Chondrocyte (in vitro differentiated cells): Measurements from ENCODE around the gene RNU1-2. TPM values are rescaled to one million over a fixed set of nuclear protein-coding genes. Genes with fewer than 3 reads are reported as not detected.
A peak's percentile ranks its signal among the peaks of the same experiment; 100 is the strongest.
"Not testable (repeated sequence)": the region's sequence is repeated elsewhere in the genome, so short reads cannot be mapped to it uniquely, and the experiment has no call there.

Experiments used
- DNase-seq: peaks from one replicate; pipeline ENCODE4 v3.0.0; 2021; ENCODE audit warnings: mixed read lengths, low spot score
- H3K27ac Mint-ChIP-seq: one replicate; pipeline ENCODE4 v1.8.0; 2021; ENCODE audit warnings: mild to moderate bottlenecking, moderate library complexity, mixed read lengths; ENCODE audit not compliant: unreplicated experiment
- H3K27me3 Mint-ChIP-seq: 2 replicates; pipeline ENCODE4 v1.8.0; 2021; ENCODE audit warnings: low read depth, mixed read lengths
- H3K36me3 Mint-ChIP-seq: 2 replicates; pipeline ENCODE4 v1.8.0; 2021; ENCODE audit warnings: low read depth, mixed read lengths
- H3K4me1 Mint-ChIP-seq: 2 replicates; pipeline ENCODE4 v1.8.0; 2021; ENCODE audit warnings: low read depth, mild to moderate bottlenecking, mixed read lengths
- H3K4me3 Mint-ChIP-seq: one replicate; pipeline ENCODE4 v1.8.0; 2021; ENCODE audit warnings: mild to moderate bottlenecking, moderate library complexity, mixed read lengths; ENCODE audit not compliant: unreplicated experiment
- H3K9me3 Mint-ChIP-seq: 2 replicates; pipeline ENCODE4 v1.8.0; 2021; ENCODE audit warnings: low read depth, mixed read lengths
- CTCF ChIP-seq: fragments of 200-600 bp; sonication (generic); IDR thresholded peaks from 2 replicates; pipeline ENCODE4 v1.5.0; 2021; ENCODE audit warnings: antibody characterized with exemption, mild to moderate bottlenecking, moderate library complexity
- total RNA-seq: library from RNA; stranded (reverse); gene quantifications from 3 replicates; pipeline ENCODE4 v1.2.1, GENCODE V29; 2021

RNU1-2 gene
- total RNA-seq, 1 donor from 2014 or later: 1,438 TPM

GRCh38 chr1:16872152-16873075 is 23.4 kb upstream of the RNU1-2 start:
- not testable (repeated sequence) for H3K27ac Mint-ChIP-seq, H3K9me3 Mint-ChIP-seq, H3K36me3 Mint-ChIP-seq
- peaks cover 12% of the 10 kb centered on the region for H3K4me1 Mint-ChIP-seq
- peaks cover 21% of the 10 kb centered on the region for H3K27me3 Mint-ChIP-seq
- DNase-seq: peak; percentile 97
- peak overlapping the region; percentile 68 for H3K4me3 Mint-ChIP-seq

- H3K27me3 Mint-ChIP-seq: peaks cover 21% of the 10 kb centered on the region
- not testable (repeated sequence) for H3K9me3 Mint-ChIP-seq, H3K36me3 Mint-ChIP-seq, DNase-seq, H3K27ac Mint-ChIP-seq
- H3K4me1 Mint-ChIP-seq: peaks cover 12% of the 10 kb centered on the region
- peak overlapping the region; percentile 68 for H3K4me3 Mint-ChIP-seq
Measured at GRCh38 chr1:16873076-16873879, 22.5 kb upstream of the RNU1-2 start.

GRCh38 chr1:16874968-16875765 is 20.6 kb upstream of the RNU1-2 start:
- not testable (repeated sequence) for H3K4me3 Mint-ChIP-seq, H3K36me3 Mint-ChIP-seq, DNase-seq, H3K9me3 Mint-ChIP-seq, H3K27ac Mint-ChIP-seq
- peaks cover 20% of the 10 kb centered on the region for H3K27me3 Mint-ChIP-seq
- H3K4me1 Mint-ChIP-seq: peaks cover 12% of the 10 kb centered on the region

GRCh38 chr1:16881742-16882141 is 14.0 kb upstream of the RNU1-2 start:
- not testable (repeated sequence) for DNase-seq, H3K4me1 Mint-ChIP-seq, H3K27ac Mint-ChIP-seq, H3K36me3 Mint-ChIP-seq, H3K4me3 Mint-ChIP-seq, H3K27me3 Mint-ChIP-seq, H3K9me3 Mint-ChIP-seq

- Mint-ChIP-seq H3K36me3 (no peaks in the 10 kb centered on the region), H3K27me3 (peaks cover 5% of the 10 kb centered on the region), H3K9me3 (no peaks in the 10 kb centered on the region), H3K4me1 (peaks cover 8% of the 10 kb centered on the region), H3K27ac (no peak overlapping the region), H3K4me3 (no peak overlapping the region)
- DNase-seq: no peak
- TF ChIP-seq CTCF: no peak
Measured at GRCh38 chr1:16882986-16883385, 12.8 kb upstream of the RNU1-2 start.

GRCh38 chr1:16884487-16884886 is 11.3 kb upstream of the RNU1-2 start:
- not testable (repeated sequence) for H3K4me3 Mint-ChIP-seq, H3K9me3 Mint-ChIP-seq, H3K4me1 Mint-ChIP-seq, H3K27ac Mint-ChIP-seq, H3K27me3 Mint-ChIP-seq, H3K36me3 Mint-ChIP-seq, DNase-seq

- H3K4me3 Mint-ChIP-seq: no peak overlapping the region
- H3K4me1 Mint-ChIP-seq: peaks cover 8% of the 10 kb centered on the region
- DNase-seq: no peak
- H3K27me3 Mint-ChIP-seq: peaks cover 4% of the 10 kb centered on the region
- no peaks in the 10 kb centered on the region for H3K36me3 Mint-ChIP-seq
- no peaks in the 10 kb centered on the region for H3K9me3 Mint-ChIP-seq
- H3K27ac Mint-ChIP-seq: no peak overlapping the region
- no peak for TF ChIP-seq CTCF
Measured at GRCh38 chr1:16886860-16887605, 8.7 kb upstream of the RNU1-2 start.
